IMR-90 (cell line): Measurements from ENCODE around the gene CELSR1. TPM values are rescaled to one million over a fixed set of nuclear protein-coding genes. Genes with fewer than 3 reads are reported as not detected.

Experiments
- ATAC-seq: fragments of 200-7000 bp; cut with Tn5 transposase; 2 replicates; pipeline ENCODE4 v1.9.1; 2020; ENCODE audit warnings: low read depth, mild to moderate bottlenecking, moderate library complexity
- BruUV-seq: library from RNA; stranded (reverse); fragments of 400-500 nt; replicated peaks from 2 replicates; lab custom pipeline; 2021; lab: Mats Ljungman, UMichigan
- CTCF ChIA-PET: fragments of 300-600 bp; formaldehyde crosslinking; extraction: SDS; loops from one replicate; lab custom pipeline; 2021; ENCODE audit warnings: antibody characterized with exemption; lab: Yijun Ruan, JAX
- POLR2A ChIA-PET: fragments of 300-600 bp; sonication (Branson Sonifier 250); formaldehyde crosslinking; loops from one replicate; lab custom pipeline; 2022; ENCODE audit warnings: antibody characterized with exemption; ENCODE audit not compliant: unreplicated experiment; lab: Charles Lee
- DNase-seq: peaks from one replicate; pipeline ENCODE4 v3.0.0; 2013
- H2AFZ ChIP-seq: replicated peaks from 2 replicates; pipeline ENCODE3; 2013; ENCODE audit warnings: low read length, mild to moderate bottlenecking; ENCODE audit not compliant: poor library complexity
- H2AK5ac ChIP-seq: 2 replicates; pipeline ENCODE4 v1.6.1; 2013; ENCODE audit warnings: low read depth, low read length, inconsistent platforms
- H2AK9ac ChIP-seq: replicated peaks from 2 replicates; pipeline ENCODE3; 2013; ENCODE audit warnings: mild to moderate bottlenecking, low read depth, low read length, moderate library complexity; ENCODE audit not compliant: poor library complexity
- H2BK120ac ChIP-seq: 2 replicates; pipeline ENCODE4 v1.6.1; 2013; ENCODE audit warnings: low read depth, low read length, inconsistent platforms
- H2BK15ac ChIP-seq: 3 replicates; pipeline ENCODE4 v1.6.1; 2013; ENCODE audit warnings: low read depth, low read length, inconsistent platforms
- H2BK20ac ChIP-seq: 2 replicates; pipeline ENCODE4 v1.6.1; 2013; ENCODE audit warnings: low read depth, mild to moderate bottlenecking, inconsistent platforms, low read length, moderate library complexity
- H2BK5ac ChIP-seq: 2 replicates; pipeline ENCODE4 v1.6.1; 2013; ENCODE audit warnings: mild to moderate bottlenecking, low read depth, low read length, inconsistent platforms; ENCODE audit not compliant: poor library complexity, severe bottlenecking
- H3K14ac ChIP-seq: replicated peaks from 2 replicates; pipeline ENCODE4 v1.6.1; 2013; ENCODE audit warnings: low read depth, low read length, inconsistent platforms
- H3K18ac ChIP-seq: 2 replicates; pipeline ENCODE4 v1.6.1; 2013; ENCODE audit warnings: low read depth, low read length, control low read depth
- H3K23ac ChIP-seq: 2 replicates; pipeline ENCODE4 v1.6.1; 2013; ENCODE audit warnings: low read depth, low read length, inconsistent platforms
- H3K27ac ChIP-seq: 2 replicates; pipeline ENCODE4 v1.5.1; 2013; ENCODE audit warnings: mild to moderate bottlenecking, control low read depth, low read length; ENCODE audit not compliant: insufficient read depth
- H3K27me3 ChIP-seq: 2 replicates; pipeline ENCODE4 v1.6.1; 2013; ENCODE audit warnings: low read length; ENCODE audit not compliant: control insufficient read depth, insufficient read depth
- H3K36me3 ChIP-seq: 2 replicates; pipeline ENCODE4 v1.6.1; 2013; ENCODE audit warnings: low read length, mixed read lengths; ENCODE audit not compliant: control insufficient read depth, insufficient read depth
- H3K4ac ChIP-seq: 2 replicates; pipeline ENCODE4 v1.6.1; 2013; ENCODE audit warnings: low read depth, low read length, inconsistent platforms
- H3K4me1 ChIP-seq: 2 replicates; pipeline ENCODE4 v1.6.1; 2013; ENCODE audit warnings: low read length, mixed read lengths; ENCODE audit not compliant: control insufficient read depth, insufficient read depth
- H3K4me2 ChIP-seq: 2 replicates; pipeline ENCODE4 v1.6.1; 2013; ENCODE audit warnings: low read depth, mild to moderate bottlenecking, control low read depth, low read length, moderate library complexity
- H3K4me3 ChIP-seq: 2 replicates; pipeline ENCODE4 v1.5.1; 2013; ENCODE audit warnings: low read depth, mild to moderate bottlenecking, control low read depth, low read length, moderate library complexity; ENCODE audit not compliant: insufficient read depth
- H3K56ac ChIP-seq: 2 replicates; pipeline ENCODE4 v1.6.1; 2013; ENCODE audit warnings: low read length, inconsistent platforms; ENCODE audit not compliant: insufficient read depth; ENCODE audit errors: extremely low read depth
- H3K79me1 ChIP-seq, 2 experiments: 2 replicates each; pipeline ENCODE4 v1.6.1; 2013; ENCODE audit warnings: low read length in 2 of 2, inconsistent platforms in 1 of 2, low read depth in 1 of 2
- H3K9ac ChIP-seq: 2 replicates; pipeline ENCODE4 v1.6.1; 2013; ENCODE audit warnings: low read depth, low read length, control low read depth
- H3K9me1 ChIP-seq: 2 replicates; pipeline ENCODE4 v1.6.1; 2013; ENCODE audit warnings: low read length, inconsistent platforms; ENCODE audit not compliant: insufficient read depth
- H3K9me3 ChIP-seq: 2 replicates; pipeline ENCODE4 v1.6.1; 2013; ENCODE audit warnings: low read length; ENCODE audit not compliant: control insufficient read depth, insufficient read depth
- H4K20me1 ChIP-seq: 2 replicates; pipeline ENCODE4 v1.6.1; 2013; ENCODE audit warnings: low read length, inconsistent platforms; ENCODE audit not compliant: insufficient read depth
- H4K5ac ChIP-seq: 2 replicates; pipeline ENCODE4 v1.6.1; 2013; ENCODE audit warnings: mild to moderate bottlenecking, low read depth, low read length, control low read depth
- H4K8ac ChIP-seq, 2 experiments: 2 replicates each; pipeline ENCODE4 v1.6.1; 2013; ENCODE audit warnings: low read depth in 2 of 2, low read length in 2 of 2, control low read depth in 1 of 2, inconsistent platforms in 1 of 2
- H4K91ac ChIP-seq: 2 replicates; pipeline ENCODE4 v1.6.1; 2013; ENCODE audit warnings: low read depth, low read length, inconsistent platforms; ENCODE audit not compliant: insufficient read depth
- CEBPB ChIP-seq: IDR thresholded peaks from 2 replicates; pipeline ENCODE4 v1.6.1; 2012; ENCODE audit warnings: low read depth, low read length, improper control_type of control experiment
- CHD1 ChIP-seq: IDR thresholded peaks from 2 replicates; pipeline ENCODE4 v1.6.1; 2012; ENCODE audit warnings: low read depth, low read length, improper control_type of control experiment
- CTCF ChIP-seq: conservative IDR thresholded peaks from 2 replicates; pipeline ENCODE4 v1.5.1; 2012; ENCODE audit warnings: mild to moderate bottlenecking, low read depth, low read length, improper control_type of control experiment
- ELK1 ChIP-seq: fragments of 150-350 bp; IDR thresholded peaks from 2 replicates; pipeline ENCODE4 v1.6.1; 2016; ENCODE audit warnings: low read depth, mild to moderate bottlenecking, low read length, moderate library complexity, borderline replicate concordance
- MAZ ChIP-seq: IDR thresholded peaks from 2 replicates; pipeline ENCODE4 v1.6.1; 2012; ENCODE audit warnings: low read depth, mild to moderate bottlenecking, low read length, improper control_type of control experiment, moderate library complexity, borderline replicate concordance
- MXI1 ChIP-seq: IDR thresholded peaks from 2 replicates; pipeline ENCODE4 v1.6.1; 2012; ENCODE audit warnings: low read depth, mild to moderate bottlenecking, low read length, moderate library complexity, borderline replicate concordance
- NFE2L2 ChIP-seq: fragments of 150-350 bp; IDR thresholded peaks from 2 replicates; pipeline ENCODE4 v1.6.1; 2016; ENCODE audit warnings: low read depth, mild to moderate bottlenecking, low read length
- RAD21 ChIP-seq: IDR thresholded peaks from 2 replicates; pipeline ENCODE4 v1.6.1; 2012; ENCODE audit warnings: low read length, improper control_type of control experiment
- RCOR1 ChIP-seq: IDR thresholded peaks from 2 replicates; pipeline ENCODE4 v1.6.1; 2012; ENCODE audit warnings: mild to moderate bottlenecking, low read length, improper control_type of control experiment; ENCODE audit not compliant: insufficient replicate concordance
- WGBS, 2 experiments: methylation state at CpG; one replicate each; pipeline versions ENCODE4 v1.1.5 to v1.1.7; 2013; ENCODE audit warnings: missing lambda C conversion rate in 2 of 2; ENCODE audit not compliant: insufficient read length in 1 of 2; ENCODE audit errors: extremely low coverage in 2 of 2; 5-methylcytosine and 5-hydroxymethylcytosine counted together
- dilution Hi-C: fragments of 300-500 bp; cut with HindIII; formaldehyde crosslinking; loops from one replicate; pipeline ENCODE4 v1.14.3; 2018; ENCODE audit warnings: low sequenced_read_pairs; ENCODE audit not compliant: unreplicated experiment
- in situ Hi-C: fragments of 300-500 bp; cut with MboI; formaldehyde crosslinking; loops from 3 replicates; pipeline ENCODE4 v1.14.3; 2019; ENCODE audit warnings: low sequenced_read_pairs, inconsistent platforms, mixed read lengths
- intact Hi-C: fragments of 100-400 bp; cut with micrococcal nuclease; formaldehyde crosslinking; loops from 2 replicates; pipeline ENCODE4 v1.10.0; 2022
- polyA plus RNA-seq, 3 experiments: library from polyadenylated mRNA; depleted of rRNA; stranded (reverse); fragments of >200 nt; gene quantifications; 2 replicates each; pipeline ENCODE4 v1.2.3, GENCODE V29; 2012; ENCODE audit warnings: low replicate concordance in 1 of 3
- total RNA-seq: library from RNA; depleted of rRNA; stranded (reverse); fragments of >200 nt; gene quantifications from 2 replicates; pipeline ENCODE4 v1.2.3, GENCODE V29; 2012

Gene CELSR1
- total and polyA plus RNA-seq, 2 of the 4 experiments (the other 2 are of a cell fraction) = 0.36 to 0.82 TPM

DNA sequence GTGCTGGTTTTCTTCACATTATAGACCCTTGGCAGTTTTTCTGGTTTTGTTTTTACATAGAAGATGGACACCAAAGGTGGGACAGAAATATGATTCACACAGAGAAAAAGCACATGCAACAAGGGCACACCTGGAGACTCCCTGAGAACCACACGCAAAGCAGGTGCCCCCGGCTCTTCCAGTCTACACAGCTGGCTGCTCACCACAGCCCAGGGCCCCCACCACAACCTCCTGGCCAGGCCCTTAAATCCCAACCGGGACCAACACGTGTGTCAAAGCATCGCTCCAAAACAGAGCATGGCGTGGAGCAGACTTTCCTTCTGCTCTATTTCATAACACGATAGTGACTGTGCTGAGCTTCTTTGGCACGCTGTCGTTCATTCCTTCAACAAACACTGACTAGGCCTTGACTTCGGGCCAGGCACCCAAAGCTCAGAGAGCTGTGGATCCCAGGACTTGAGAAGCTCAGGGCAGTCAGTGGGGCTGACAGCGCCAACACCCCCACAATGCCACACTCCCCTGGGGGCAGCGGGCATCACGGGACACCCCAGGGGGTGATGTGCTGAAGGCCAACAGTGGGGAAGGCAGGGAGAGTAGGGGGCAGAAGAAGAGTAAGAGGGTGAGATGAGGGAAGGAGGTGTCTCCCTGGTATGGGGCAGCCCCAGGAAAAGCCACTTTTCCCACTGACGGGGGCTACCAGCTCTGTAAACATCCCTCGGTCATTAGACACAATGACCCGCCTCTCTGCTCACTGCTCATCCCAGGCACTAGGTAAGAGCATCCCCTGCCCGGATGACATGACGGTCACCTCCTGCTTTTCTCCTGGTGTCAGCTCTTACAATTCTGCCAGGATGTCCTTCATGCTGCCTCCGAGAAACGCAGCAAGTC is 26.0 kb downstream of the CELSR1 start:
- in situ Hi-C loops = no loop called here
- Histone ChIP-seq H3K4ac (no peak overlapping the region), H2BK5ac (no peak overlapping the region), H3K9me3 (no peaks in the 10 kb centered on the region), H3K27ac (no peak overlapping the region), H4K20me1 (no peaks in the 10 kb centered on the region), H3K27me3 (peaks cover 10% of the 10 kb centered on the region; the same call in 1 of the 2 replicates), H2AK9ac (no peak overlapping the region), H3K4me3 (no peak overlapping the region), H3K4me2 (no peak overlapping the region), H3K4me1 (peaks cover 9% of the 10 kb centered on the region), H3K36me3 (no peaks in the 10 kb centered on the region), H4K5ac (no peak overlapping the region), H3K79me1 (no peaks in the 10 kb centered on the region), H3K9ac (no peak overlapping the region), H4K91ac (no peak overlapping the region), H4K8ac (no peak overlapping the region), H3K9me1 (no peaks in the 10 kb centered on the region), H3K23ac (no peak overlapping the region), H2BK20ac (no peak overlapping the region), H2AFZ (no peak overlapping the region), H3K18ac (no peak overlapping the region), H2BK120ac (no peak overlapping the region), H3K14ac (no peak overlapping the region), H3K56ac (no peak overlapping the region), H2AK5ac (no peak overlapping the region), H2BK15ac (no peak overlapping the region)
- WGBS, 2 experiments = 77% methylated on average over 13 of the region's 20 CpGs; no CpG with 5 or more reads in 1 of the 2 experiments
- DNase-seq (no peak), ATAC-seq (no peak)
- dilution Hi-C loops = no loop called here
- no TSS peak for BruUV-seq
- ChIA-PET POLR2A (no interaction called here), CTCF (no interaction called here)
- TF ChIP-seq CTCF (no peak), NFE2L2 (no peak), RAD21 (no peak), ELK1 (no peak), MXI1 (no peak), CHD1 (no peak), MAZ (no peak), RCOR1 (no peak), CEBPB (no peak)
- intact Hi-C loops = no loop called here
